ENCODE measurements around the gene PLSCR2. TPM values are rescaled to one million over a fixed set of nuclear protein-coding genes. Genes with fewer than 3 reads are reported as not detected.
A peak's percentile ranks its signal among the peaks of the same experiment; 100 is the strongest.
"Not testable (repeated sequence)": the region's sequence is repeated elsewhere in the genome, so short reads cannot be mapped to it uniquely, and the experiment has no call there.

The PLSCR2 gene
- total RNA-seq, 1 experiment from 2014 or later: not detected

DNA sequence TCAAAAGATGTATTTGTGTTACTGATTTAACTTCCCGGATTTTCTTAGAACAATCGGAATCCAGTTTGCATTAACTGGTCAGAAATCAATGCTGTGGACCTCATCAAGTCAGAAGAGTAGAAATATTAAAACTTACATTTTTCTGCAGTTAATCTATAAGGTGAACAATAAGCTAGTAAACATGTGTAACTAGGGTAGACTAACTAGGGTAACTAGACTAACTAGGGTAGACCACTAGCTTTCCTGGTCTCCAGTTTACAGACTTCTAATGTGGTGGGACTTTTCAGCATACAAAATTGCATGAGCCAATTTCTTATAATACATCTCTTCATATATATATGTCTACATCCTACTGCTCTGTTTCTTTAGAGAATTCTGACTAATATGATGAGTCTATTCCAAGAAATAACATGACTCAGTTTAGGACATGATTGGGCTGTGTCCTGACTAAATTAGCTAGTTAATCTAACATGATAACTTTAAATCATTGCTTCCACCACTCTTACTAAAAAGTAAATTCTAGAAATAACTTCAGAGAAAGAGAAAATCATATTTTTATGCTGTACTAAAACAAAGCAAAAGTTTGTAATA is 5.3 kb downstream of the PLSCR2 start:
- no peaks in the 10 kb centered on the region for H3K27me3 ChIP-seq
- H3K9me3 ChIP-seq: no peaks in the 10 kb centered on the region
- no peak for DNase-seq
- H3K36me3 ChIP-seq: no peaks in the 10 kb centered on the region
- no peak overlapping the region for H3K4me3 ChIP-seq

DNA sequence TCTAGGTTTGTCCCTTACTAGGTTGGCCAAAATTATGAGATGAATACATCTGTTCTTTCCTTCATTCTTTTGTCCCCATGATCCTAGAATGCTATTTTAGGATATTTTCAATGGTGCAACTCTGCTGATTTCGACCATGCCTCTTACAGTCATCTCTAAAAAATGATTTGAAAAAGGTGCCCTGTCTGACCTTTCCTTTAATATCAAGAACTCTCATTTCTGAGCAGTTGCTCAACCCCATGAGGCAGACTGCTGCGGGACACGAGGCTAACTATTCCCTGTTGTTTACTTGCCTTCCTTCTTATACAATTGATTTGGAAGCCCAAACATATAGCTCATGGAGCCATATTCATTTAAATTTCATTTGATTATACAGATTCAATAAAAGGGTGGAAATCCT is 14.6 kb downstream of the PLSCR2 start:
- no peaks in the 10 kb centered on the region for H3K9me3 ChIP-seq
- H3K36me3 ChIP-seq: no peaks in the 10 kb centered on the region
- no peak for DNase-seq
- H3K4me3 ChIP-seq: no peak overlapping the region
- H3K27me3 ChIP-seq: no peaks in the 10 kb centered on the region

DNA sequence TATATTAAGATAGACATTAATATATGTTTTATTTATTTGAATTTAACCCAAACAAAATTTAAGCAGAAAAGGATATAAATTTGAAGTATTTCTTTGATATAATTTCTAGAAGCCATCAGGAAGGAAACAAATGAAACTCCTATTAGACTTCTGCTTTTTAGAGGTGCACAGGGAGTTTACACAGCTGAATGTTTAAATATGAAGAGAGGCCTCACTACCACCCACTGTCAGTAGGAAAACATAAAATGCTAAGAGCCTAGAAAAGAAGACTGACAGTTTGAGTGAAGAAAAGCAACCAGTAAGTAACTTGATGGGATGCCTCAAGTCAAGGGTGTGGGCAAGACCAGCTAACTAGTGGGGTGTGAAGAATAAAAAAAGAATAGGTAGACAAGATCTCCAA is 19.7 kb downstream of the PLSCR2 start:
- Histone ChIP-seq H3K4me3 (no peak overlapping the region), H3K36me3 (no peaks in the 10 kb centered on the region), H3K9me3 (no peaks in the 10 kb centered on the region), H3K27me3 (no peaks in the 10 kb centered on the region)
- no peak for DNase-seq

DNA sequence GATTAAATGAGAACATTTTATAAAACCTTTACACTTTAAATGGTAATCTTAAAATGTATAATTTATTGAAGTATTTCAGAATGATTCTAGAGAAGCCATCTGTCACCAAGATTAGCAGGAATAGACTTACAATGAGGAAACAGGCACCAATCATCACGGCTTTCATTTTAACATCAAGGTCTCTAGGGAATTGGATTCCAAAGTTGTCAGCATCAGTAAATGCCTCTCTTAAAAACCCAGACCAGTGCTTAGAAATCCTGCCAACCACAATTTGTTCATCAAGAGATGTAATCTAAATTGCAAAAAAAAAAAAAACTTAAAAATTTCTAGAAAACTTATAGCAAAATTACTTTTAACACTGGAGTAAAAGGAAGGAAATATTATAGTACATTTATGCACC is 20.3 kb downstream of the PLSCR2 start:
- H3K9me3 ChIP-seq: no peaks in the 10 kb centered on the region
- H3K27me3 ChIP-seq: no peaks in the 10 kb centered on the region
- no peak for DNase-seq
- H3K4me3 ChIP-seq: no peak overlapping the region
- H3K36me3 ChIP-seq: no peaks in the 10 kb centered on the region

DNA sequence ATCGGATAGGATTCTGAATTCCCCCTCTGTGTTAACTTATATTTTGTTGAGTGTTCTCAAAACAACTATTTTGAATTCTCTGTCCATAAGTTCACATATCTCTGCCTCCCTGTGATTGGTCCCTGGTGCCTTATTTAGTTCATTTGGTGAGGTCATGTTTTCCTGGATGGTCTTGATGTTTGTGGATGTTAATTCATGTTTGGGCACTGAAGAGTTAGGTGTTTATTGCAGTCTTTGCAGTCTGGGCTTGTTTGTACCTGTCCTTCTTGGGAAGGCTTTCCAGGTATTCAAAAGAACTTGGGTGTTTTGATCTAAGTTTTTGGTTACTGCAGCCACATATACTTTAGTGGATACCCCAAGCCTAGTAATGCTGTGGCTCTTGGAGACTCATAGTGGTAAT is 23.3 kb downstream of the PLSCR2 start:
- no peak for DNase-seq
- Histone ChIP-seq H3K27me3 (no peaks in the 10 kb centered on the region), H3K9me3 (peaks cover 3% of the 10 kb centered on the region; the same call in 1 of the 2 replicates), H3K36me3 (no peaks in the 10 kb centered on the region), H3K4me3 (no peak overlapping the region)

DNA sequence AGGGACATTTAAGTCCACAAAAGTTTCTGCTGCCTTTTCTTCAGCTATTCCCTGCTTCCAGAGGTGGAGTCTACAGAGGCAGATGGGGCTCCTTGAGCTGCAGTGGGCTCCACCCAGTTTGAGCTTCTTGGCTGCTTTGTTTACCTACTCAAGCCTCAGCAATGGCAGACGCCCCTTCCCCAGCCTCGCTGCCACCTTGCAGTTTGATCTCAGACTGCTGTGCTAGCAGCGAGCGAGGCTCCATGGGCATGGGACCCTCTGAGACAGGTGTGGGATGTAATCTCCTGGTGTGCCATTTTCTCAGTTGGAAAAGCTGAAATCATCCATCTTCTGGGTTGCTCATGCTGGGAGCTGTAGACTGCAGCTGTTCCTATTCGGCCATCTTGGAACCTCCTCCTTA is 29.1 kb downstream of the PLSCR2 start:
- H3K4me3 ChIP-seq, DNase-seq, H3K27me3 ChIP-seq, H3K9me3 ChIP-seq, H3K36me3 ChIP-seq: not testable (repeated sequence)

DNA sequence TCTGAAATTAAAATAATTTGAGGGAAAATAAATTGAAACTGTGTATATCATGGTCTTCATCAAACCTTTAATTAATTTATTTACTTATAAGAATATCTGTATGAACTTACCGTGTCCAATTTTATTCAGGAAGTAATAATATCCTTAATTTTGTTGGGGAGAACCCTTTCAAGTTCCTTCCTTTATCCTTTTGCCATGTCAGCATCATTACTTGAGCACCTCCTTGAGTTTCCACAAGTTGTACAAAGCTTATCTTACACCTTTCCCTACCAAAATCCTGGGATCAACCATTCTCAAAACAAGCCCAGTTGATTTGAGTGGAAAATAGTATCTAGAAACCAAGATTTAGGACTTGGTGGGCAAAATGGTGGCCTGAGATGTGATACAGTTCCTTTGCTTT is 37.3 kb downstream of the PLSCR2 start:
- no peak overlapping the region for H3K4me3 ChIP-seq
- peaks cover 8% of the 10 kb centered on the region for H3K9me3 ChIP-seq
- DNase-seq: no peak
- H3K36me3 ChIP-seq: no peaks in the 10 kb centered on the region
- H3K27me3 ChIP-seq: no peaks in the 10 kb centered on the region

DNA sequence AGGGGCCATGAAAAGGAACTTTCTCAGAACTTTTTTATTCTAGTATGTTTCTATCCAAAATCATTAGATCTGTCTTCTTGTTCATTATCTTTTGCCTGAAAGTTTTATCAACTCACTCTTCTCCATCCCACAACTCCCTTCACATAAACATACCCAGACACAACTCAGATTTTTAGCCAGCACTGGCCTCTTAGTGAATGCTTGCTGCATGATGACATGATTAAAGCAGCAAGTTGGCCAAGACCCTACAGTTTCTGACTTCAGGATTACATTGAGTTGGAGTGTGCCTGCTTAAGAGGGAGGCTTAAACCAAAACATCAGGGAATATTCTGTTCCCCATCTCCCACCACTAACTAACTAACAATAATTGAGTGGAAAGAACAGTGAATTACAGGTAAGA is 38.1 kb downstream of the PLSCR2 start:
- H3K9me3 ChIP-seq: peaks cover 8% of the 10 kb centered on the region
- H3K4me3 ChIP-seq: no peak overlapping the region
- no peaks in the 10 kb centered on the region for H3K27me3 ChIP-seq
- DNase-seq: peak; percentile 35
- no peaks in the 10 kb centered on the region for H3K36me3 ChIP-seq

DNA sequence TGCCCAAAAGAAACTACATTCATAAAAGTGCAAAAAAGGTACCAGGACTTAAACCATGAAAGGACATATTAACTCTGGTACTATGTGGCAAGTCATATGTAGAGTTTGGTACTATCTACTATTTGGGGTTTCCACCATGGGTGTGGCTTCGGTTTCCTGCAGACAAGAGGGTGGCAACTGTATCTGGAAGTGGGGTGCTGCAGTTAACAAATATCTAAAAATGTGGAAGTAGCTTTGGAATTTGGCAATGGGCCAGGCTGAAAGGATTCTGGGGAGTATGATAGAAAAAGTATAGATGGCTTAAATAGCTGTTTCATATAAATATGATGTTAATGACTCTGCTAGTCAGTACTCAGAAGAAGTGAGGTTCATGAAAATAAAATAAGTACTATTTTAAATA is 44.0 kb downstream of the PLSCR2 start:
- no peak for DNase-seq
- Histone ChIP-seq H3K27me3 (no peaks in the 10 kb centered on the region), H3K9me3 (peaks cover 8% of the 10 kb centered on the region; the same call in 1 of the 2 replicates), H3K4me3 (no peak overlapping the region), H3K36me3 (no peaks in the 10 kb centered on the region)

DNA sequence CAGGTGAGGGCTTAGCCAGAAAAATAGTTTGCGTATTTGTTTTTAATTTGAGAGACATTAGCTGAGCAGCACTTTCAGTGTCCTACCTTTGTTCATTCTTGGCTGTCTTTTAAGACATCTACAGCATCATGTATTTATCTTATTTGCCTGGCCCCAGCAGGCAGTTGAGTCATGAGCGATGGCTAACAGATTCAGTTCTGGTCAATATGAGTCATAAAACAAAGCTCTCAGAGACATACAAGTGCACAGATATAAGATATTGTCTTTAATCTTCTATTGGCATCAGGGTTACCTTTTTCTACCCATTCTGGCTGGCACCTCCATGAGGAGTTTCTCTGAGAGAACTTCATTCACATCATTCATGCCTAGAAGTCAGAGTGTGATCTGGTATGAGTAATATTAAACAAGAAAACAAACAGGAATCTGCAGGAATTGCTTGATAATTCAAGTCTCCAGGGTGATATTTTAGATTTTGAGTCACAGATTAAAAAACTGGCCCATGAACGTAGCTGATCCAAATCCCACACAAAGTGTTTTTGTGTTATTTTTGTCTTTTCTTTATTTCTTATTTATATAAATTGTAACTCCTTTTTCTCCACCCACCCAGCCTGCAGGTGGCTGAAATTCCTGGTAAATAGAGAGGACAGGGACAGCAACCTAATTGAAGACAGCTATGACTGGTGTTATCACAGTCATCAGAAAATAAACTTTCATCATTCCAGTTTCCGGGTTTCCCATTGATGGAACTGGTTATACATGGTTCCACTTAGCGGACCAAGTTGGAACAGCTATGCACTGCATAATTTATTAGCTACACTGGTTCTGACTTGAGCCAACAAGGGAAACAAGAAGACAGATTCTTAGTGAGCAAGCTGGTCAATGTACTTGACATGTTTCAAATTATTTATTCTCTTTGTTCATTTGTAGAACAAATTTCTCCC is 47.3 kb downstream of the PLSCR2 start:
- Histone ChIP-seq H3K27me3 (no peaks in the 10 kb centered on the region), H3K4me3 (no peak overlapping the region), H3K9me3 (no peaks in the 10 kb centered on the region), H3K36me3 (no peaks in the 10 kb centered on the region)
- DNase-seq: peak; percentile 90

DNA sequence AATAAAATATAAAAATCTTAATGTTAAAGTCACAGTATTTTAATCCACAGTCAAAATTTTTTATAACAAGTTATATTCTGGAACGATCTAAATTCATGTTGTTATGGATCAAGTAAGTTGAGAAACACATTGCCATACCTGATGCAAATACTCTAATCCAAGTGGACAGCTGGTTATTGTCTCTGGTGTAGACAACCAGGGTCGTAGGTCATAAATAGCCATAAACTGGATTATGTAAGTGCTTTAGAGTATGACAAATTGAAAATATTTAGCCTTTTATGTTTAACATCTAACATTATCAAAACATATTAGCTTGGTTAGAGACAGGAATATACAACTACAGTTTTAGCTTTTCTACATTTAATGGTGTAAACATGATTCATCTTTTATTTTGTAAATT is 53.0 kb downstream of the PLSCR2 start:
- H3K9me3 ChIP-seq: peaks cover 9% of the 10 kb centered on the region
- H3K27me3 ChIP-seq: no peaks in the 10 kb centered on the region
- no peak for DNase-seq
- H3K4me3 ChIP-seq: no peak overlapping the region
- no peaks in the 10 kb centered on the region for H3K36me3 ChIP-seq

DNA sequence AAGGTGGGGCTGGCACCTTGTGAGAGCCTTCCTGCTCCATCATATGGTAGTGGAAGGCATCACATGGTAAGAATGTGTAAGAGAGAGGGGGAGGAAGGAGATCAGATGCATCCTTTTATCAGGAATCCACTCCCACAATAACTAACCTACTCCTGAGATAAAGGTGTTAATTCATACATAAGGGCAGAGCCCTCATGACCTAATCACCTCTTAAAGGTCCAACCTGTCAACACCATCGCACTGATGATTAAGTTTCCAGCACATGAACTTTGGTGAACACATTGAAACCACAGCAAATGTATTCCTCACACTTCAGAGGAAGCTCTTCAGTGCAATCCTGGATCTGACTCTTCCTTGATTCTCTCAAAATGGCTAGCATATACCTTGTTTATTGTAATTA is 55.4 kb downstream of the PLSCR2 start:
- H3K9me3 ChIP-seq: peaks cover 9% of the 10 kb centered on the region
- H3K27me3 ChIP-seq: no peaks in the 10 kb centered on the region
- no peaks in the 10 kb centered on the region for H3K36me3 ChIP-seq
- no peak overlapping the region for H3K4me3 ChIP-seq
- no peak for DNase-seq

DNA sequence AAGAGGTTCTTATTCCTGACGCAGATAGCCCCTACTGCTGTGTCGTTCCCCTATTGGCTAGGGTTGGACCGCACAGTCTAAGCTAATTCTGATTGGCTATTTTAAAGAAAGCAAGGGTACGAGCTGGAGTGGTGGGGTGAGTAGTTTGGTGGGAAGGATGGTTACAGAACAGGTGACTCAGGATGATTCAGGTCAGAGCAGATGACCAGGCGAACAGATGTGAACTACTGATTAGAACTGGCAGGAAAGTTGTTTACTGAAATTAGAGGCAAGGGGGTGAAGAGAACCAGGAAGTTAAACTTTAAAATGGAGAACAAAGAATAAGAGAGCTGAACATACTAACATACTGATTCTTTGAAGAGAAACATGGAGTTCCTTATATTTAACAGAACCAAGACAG is 56.6 kb downstream of the PLSCR2 start:
- not testable (repeated sequence) for H3K27me3 ChIP-seq, H3K9me3 ChIP-seq, H3K4me3 ChIP-seq, H3K36me3 ChIP-seq, DNase-seq

DNA sequence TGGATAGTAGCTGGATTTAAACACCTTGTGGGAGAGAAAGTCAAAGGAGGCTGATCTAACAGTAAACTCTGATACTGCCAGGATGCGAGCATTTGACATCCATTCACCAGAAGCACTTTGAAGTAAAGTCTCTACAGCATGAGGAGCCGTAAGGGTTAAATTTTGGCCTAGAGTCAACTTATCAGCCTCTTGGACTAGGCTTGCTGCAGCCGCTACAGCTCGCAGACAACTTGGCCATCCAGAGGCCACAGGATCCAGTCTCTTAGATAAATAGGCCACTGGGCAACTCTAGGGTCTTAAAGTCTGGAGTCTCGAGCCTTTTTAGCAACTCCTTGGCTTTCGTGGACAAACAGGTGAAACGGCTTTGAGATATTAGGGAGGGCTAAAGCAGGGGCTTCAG is 61.4 kb downstream of the PLSCR2 start:
- DNase-seq: no peak
- Histone ChIP-seq H3K4me3 (no peak overlapping the region), H3K27me3 (no peaks in the 10 kb centered on the region), H3K9me3 (peaks cover 9% of the 10 kb centered on the region), H3K36me3 (no peaks in the 10 kb centered on the region)

DNA sequence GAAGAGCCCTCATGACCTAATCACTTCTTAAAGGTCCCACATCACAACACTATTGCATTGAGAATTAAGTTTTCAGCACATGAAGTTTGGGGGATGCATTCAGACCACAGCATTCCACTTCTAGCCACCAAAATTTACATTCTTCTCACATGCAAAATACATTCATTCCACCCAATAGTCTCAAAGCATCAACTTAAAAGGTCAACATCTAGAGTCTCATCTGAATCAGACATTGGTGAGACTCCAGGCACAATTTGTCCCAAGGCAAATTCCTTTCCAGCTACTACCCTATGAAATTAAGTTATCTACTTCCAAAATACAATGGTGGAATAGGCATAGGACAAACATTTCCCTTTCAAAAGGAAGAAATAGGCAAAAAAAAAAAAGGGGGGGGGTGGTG is 64.9 kb downstream of the PLSCR2 start:
- no peak overlapping the region for H3K4me3 ChIP-seq
- H3K9me3 ChIP-seq: no peaks in the 10 kb centered on the region; the same call in 1 of the 2 replicates
- no peak for DNase-seq
- no peaks in the 10 kb centered on the region for H3K27me3 ChIP-seq
- H3K36me3 ChIP-seq: no peaks in the 10 kb centered on the region

DNA sequence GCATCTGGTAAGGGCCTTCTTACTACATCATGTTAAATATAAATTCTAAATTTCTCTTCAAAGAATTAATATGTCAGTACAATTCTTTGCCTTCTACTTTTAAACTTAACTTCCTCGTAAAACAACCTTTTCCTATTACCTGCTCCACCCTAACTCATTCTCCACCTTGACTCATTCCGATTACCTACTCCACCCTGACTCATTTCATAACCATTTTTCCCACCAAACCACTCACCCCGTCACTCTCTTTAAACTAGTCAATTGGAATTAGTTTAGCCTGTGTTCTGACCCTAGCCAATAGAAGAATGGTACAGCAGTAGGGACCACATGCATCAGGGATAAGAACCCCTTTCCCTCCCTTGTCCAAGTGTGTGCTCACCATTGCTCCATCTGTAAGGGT is 65.6 kb downstream of the PLSCR2 start:
- no peak overlapping the region for H3K4me3 ChIP-seq

DNA sequence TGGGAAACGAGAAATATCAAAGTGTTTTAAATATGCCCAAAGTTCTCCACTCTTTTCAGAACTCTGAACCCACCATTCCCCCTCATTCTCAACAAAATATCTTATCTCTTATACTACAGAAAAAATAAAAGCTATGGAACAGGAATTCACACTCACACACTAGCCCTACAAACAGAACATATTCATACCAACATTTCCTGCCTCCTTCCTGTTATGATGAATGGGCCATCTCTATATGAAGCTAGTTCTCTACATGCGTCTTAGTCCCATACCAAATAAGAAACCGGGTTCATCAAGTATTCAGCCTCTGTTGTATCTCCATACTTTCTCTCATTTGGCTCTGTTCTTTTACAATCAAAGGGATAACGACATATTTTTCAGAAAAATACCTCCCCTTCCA is 72.6 kb downstream of the PLSCR2 start:
- Histone ChIP-seq H3K36me3 (no peaks in the 10 kb centered on the region), H3K4me3 (no peak overlapping the region), H3K27me3 (no peaks in the 10 kb centered on the region), H3K9me3 (0 out of 2 replicates have a peak, but pooled peaks cover 3% of the 10 kb centered on the region)
- no peak for DNase-seq

More for the DNA sequence above, 65.6 kb downstream of the PLSCR2 start:
- Histone ChIP-seq H3K27me3 (no peaks in the 10 kb centered on the region), H3K36me3 (no peaks in the 10 kb centered on the region), H3K9me3 (no peaks in the 10 kb centered on the region; the same call in 1 of the 2 replicates)
- DNase-seq: no peak

DNA sequence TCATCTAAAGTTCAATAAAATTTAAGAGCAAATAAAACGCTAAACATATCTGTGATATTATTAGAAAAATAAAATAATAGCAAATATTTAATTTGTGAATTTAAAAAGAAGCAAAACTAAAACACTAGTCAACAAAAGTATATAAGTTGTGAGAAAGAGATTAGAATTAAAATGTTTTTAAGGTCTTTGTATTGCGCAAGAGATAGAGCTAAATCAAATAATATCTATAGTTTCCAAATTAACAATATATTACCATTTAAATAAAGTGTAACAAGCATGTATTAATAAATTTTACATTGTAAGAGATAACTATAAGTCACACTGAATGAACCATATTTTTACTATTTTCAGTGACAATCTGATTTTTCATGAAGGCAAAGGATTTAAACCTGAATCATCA is 74.2 kb downstream of the PLSCR2 start:
- Histone ChIP-seq H3K27me3 (no peaks in the 10 kb centered on the region), H3K4me3 (no peak overlapping the region), H3K9me3 (0 out of 2 replicates have a peak, but pooled peaks cover 3% of the 10 kb centered on the region), H3K36me3 (no peaks in the 10 kb centered on the region)
- DNase-seq: no peak
